GM18502 (cell line): ENCODE data around the gene CLDN14.
A peak's percentile ranks its signal among the peaks of the same experiment; 100 is the strongest.

Experiments used
- ATAC-seq: cut with Tn5 transposase; IDR thresholded peaks from one replicate; pipeline ENCODE4 v1.9.1; 2021; ENCODE audit warnings: mild to moderate bottlenecking; ENCODE audit not compliant: unreplicated experiment, poor library complexity

Gene CLDN14

DNA sequence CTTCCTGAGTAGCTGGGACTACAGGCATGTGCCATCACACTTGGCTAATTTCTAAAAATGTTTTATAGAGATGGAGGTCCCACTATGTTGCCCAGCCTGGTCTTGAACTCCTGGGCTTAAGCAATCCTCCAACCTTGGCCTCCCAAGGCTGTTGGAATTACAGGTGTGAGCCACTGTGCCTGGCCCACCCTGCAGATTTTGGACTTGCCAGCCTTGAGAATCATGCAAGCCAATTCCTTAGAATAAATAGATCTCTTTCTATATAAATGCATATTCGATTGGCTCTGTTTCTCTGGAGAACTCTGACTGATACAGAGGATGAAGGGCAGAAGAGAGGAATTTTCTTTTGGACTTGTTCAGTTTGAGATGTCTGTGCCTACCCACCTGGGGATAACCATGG lies 6.7 kb downstream of the CLDN14 start:
- no peak for ATAC-seq

DNA sequence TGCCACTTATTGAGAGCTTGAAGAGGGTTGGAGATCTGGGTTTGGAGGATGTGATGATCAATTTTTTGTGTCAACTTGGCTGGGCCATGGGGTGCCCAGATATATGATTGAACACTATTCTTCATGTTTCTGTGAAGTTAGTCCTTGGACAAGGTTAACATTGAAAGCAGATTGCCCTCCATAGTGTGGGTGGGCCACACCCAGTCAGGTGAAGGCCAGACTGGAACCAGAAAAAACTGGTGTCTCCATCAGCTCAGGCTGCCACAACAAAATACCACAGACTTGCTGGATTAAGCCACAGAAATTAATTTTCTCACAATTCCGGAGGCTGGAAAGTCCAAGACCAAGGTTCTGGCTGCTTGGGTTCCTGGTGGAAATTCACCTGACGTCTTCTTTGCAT lies 7.5 kb downstream of the CLDN14 start:
- ATAC-seq = no peak

DNA sequence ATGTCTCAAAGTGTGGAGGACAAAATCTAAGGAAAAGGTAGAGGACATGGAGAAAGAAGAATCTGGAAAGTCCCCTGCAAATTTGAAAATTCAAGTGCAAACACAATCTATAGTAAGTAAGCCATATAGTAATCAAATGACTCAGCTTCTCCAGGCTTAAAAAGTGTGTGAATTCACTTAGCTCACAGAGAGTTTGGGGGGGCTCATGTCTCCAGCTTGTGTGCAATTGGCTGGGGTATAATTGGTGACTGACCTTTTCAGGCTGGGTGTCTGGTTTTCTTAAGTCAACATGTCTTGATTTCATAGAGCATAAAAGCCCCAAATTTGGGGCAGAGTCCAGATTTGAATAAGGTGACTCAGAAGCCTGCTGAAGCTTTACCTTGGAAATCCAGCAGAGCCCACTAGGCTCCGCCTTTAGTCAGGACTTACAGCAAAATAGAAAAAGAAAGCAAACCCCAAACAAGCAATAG lies 8.6 kb downstream of the CLDN14 start:
- ATAC-seq = peak; percentile 83

DNA sequence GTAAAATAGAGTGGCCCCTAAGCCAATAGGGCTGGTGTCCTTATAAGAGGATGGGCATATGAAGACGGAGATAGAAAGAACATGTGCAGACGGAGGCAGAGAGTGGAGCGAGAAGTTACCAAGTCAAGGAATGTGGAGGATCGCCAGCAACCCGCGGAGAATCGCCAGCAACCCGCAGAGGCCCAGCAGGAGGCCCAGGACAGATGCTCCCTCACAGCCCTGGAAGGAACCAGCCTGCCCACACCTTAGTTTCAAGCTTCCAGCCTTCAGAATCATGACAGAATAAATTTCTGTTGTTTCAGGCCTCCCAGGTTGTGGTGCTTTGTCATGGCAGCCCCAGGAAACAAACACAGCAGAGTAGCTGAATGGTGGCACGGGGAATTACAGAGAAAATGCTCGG lies 9.6 kb downstream of the CLDN14 start:
- no peak for ATAC-seq

DNA sequence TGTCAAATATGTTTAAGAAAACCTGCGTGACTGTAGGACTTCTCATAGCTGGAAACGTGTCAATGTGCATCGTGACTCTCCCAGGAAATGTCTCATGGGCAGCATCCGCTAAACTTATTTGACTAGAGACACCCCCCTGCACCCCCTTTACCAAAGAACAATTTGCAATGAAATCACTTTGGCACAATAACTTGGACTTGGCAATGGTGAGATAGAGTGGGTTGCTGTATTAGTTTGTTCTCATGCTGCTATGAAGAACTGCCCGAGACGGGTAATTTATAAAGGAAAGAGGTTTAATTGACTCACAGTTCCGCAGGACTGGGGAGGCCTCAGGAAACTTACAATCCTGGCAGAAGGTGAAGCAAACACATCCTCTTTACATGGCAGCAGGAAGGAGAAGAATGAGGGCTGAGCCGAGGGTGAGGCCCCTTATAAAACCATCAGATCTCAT lies 13.8 kb downstream of the CLDN14 start:
- ATAC-seq = no peak

DNA sequence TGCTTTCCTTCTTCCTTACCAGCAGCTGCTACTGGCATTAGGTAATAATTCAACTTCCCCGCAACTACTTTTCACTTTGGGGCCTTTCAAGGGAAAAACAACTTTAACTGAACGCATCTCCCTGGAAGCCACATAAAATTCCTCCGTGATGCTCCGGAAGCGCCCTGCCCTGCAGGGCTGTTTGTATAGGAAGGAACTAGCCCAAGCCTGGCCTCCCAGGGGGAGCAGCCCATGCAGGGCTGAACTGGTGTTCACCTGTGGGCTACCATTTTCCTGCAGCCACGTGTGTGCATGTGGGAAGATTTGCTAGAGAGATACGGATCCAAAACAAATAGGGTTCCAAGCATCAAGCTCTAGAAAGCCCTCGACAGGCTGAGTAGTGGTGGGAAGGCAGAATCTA lies 14.4 kb downstream of the CLDN14 start:
- no peak for ATAC-seq

DNA sequence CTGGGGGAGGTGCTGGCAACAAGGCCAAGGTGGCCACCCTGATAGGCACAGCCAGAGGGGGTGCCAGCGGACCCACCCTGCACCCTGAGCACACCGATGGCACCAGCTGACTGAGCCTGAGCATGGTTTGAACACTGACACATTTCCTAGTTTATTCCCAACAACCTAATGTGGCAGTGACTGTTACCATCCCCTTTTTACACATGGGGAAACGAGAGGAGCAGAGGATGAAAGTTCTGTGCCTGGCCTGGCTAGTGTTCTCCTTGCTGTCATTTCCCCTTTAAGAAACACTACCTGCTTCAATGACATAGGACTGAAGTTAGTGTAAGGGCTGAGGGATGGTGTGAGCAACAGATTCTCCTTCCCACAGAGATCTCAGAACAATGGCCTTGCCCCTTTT lies 15.3 kb downstream of the CLDN14 start:
- ATAC-seq = no peak

DNA sequence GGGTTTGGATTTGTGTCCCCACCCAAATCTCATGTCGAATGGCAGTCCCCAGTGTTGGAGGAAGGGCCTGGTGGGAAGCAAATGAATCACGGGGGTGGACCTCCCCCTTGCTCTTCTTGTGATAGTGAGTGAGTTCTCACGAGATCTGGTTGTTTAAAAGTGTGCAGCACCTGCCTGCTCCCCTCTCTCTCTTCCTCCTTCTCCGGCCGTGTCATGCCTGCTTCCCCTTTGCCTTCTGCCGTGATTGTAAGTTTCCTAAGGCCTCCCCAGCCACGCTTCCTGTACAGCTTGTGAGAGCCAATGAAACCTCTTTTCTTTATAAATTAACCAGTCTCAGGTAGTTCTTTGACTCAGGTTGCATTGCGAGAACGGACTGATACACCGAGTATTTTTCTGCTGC lies 15.9 kb downstream of the CLDN14 start:
- no peak for ATAC-seq

DNA sequence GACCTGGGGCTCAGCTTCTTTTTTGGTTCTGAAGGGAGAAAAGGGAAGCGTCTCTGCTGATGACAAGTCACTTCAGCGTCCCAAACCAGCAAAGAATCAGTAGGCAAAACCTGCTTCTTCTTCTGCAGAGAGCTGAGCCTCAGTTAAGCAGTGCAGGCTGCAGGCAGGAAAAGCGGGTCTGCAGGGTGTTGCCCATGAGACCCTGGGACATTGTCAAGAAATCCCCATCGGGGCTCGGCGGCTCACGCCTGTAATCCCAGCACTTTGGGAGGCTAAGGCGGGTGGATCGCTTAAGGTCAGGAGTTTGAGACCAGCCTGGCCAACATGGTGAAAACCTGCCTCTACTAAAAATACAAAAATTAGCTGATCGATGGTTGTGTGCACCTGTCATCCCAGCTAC lies 16.7 kb downstream of the CLDN14 start:
- no peak for ATAC-seq

DNA sequence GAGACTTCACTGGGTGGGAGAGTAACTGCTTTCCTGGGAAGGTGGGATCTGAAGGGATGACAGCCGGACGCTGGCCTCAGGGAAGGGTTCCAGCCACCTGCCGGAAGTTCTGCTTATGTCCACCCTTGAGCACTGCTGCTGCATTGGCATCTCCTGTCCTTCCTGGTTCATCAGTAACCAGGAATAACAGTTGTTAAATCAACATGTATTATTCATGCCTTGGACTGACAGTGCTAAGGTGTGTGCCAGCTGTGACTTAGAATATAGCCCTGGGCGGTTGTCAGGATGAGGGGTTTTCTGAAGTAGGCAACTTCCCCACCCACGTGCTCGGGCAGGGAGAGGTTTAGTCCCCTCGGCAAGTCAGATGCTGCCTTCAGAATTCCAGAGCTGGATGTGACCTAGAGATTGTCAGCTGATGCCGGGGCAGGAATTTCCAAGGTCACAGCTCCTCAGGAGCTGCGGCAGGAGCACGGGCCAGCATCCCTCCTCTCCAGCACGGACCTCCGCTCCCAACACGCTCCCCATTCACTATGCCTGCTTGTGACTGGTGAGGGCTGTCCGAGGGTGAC lies 17.9 kb downstream of the CLDN14 start:
- ATAC-seq = no peak

DNA sequence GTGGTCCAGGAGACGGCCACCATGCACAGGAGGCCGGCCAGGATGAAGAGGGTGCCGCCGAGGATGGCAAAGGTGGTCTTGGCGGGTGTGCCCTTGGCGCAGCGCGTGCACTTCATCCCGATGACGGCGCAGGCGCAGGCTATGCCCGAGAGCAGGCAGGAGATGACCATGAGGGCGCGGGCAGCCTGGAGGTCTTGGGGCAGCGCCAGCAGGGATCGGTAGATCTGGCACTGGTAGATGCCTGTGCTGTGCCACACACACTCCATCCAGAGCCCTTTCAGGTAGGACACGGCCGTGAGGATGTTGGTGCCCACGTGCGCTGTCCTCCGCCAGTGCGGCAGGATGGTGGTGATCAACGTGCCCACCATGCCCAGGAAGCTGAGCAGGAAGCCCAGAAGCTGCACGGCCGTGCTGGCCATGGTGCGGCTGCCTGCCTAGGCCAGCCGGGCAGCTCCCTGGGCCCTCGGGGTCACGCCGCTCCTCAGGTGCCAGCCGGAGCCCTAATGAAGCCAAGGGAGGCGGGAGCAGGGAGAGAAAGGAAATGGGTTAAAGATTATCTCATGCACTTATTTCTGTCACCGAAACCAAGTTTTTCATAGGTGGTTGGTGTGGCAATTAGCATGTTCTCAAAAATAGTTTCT lies 18.5 kb downstream of the CLDN14 start:
- no peak for ATAC-seq

DNA sequence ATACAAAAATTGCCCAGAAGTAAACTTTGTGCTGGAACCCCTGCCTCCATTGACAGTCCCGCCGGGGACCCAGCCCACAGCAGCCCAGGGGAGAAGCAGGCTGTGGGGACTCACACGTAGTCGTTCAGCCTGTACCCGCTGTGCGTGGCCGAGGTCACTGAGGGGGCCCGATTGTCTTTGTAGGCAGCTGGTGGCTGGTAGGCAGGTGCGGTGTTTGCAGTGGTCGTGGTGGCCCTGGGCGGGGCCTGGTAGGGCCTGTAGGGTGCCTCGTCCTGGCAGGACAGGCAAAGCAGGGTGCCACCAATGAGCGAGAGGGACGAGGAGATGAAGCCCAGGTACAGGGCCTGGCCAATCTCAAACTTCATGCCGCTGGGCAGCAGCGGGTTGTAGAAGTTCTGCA lies 19.1 kb downstream of the CLDN14 start:
- no peak for ATAC-seq

DNA sequence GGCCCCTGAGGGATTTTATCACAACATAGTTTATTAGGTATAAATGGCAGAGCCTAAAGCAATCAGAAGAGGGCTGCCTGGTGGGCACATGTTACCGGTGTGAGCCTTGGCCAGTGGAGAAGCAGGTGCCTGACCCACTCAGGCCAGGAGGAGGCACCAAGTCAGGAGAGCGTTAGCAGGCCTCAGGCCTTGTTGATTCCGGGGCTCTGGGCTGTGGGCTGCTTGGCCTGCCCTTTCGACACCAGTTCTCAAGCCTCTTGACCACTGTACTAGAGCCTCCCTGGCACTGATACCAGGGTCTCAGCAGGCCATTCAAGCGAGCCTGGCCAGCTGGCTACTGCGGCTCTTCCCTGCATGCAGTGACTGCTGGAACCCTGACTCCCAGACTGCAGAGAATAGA lies 20.8 kb downstream of the CLDN14 start:
- no peak for ATAC-seq

DNA sequence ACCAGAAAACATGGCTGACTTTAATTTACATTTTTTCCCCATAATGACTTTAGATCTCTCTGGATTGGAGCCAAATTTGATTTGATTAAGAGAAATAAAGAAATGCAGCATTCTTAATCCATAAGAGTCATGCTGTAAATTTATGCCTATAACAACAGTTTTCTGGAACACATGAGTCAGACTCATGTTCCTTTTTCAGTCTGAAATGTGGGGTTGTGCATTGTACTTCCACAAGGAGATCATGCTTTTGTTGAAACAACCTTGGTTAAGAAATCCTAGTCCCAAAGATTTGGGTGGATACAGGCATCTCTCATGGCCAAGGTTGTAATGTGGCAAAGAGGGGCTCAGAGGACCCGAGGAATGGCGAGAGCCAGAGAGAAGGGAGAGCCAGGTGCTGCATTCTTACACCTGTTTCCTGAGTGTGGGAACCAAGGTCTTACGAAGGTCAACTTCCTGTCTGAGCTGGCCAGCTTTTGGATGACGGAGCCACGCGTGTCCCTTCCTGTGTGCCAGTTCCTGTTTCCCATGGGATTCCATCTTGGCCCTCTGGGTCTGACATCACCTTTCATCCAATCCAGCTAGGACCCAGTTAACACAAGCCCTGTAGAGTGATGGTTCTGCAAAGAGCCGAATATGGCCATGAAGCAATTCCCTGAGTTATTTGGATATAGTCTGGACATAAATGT lies 23.1 kb downstream of the CLDN14 start:
- ATAC-seq = no peak

DNA sequence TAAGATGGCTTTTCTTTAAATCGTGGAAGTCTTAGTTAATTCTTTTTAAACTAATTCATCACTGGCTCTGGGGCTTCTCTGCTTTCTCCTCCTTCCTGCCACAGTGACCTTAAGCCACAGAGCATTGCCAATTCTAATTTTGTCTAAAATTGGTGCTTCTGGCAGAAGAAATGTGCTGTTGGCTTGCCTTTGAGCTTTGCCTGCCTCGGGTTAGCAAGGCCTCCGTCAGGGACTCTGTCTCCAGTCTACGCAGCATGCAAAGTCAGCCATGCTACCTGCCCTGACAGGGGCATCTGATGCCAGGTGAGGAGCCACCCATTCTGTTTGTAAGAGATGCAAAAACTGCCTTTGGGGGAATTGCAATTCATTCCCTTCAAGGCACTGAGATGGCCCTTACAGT lies 25.2 kb downstream of the CLDN14 start:
- no peak for ATAC-seq

DNA sequence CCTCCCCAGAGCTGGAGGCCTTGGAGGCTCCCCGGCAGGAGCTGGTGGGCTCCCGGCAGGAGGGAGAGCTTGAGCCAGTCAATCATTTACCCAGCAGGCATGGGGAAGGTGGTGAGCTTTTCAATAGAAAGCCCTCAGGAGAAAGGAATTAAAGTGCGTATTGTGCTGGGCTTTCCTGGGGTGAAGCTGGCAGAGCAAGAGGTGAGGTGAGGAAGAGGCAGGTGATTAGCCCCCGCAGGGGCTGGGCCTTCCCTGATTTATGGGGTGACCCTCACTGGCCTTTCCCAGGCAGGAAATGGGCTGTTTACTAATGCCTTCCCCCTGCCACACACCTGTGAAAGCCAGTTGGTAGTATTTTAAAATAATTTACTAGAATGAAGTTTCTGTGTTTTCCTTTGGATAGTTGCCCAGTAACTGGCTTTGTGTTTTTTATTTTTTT lies 25.8 kb downstream of the CLDN14 start:
- no peak for ATAC-seq

DNA sequence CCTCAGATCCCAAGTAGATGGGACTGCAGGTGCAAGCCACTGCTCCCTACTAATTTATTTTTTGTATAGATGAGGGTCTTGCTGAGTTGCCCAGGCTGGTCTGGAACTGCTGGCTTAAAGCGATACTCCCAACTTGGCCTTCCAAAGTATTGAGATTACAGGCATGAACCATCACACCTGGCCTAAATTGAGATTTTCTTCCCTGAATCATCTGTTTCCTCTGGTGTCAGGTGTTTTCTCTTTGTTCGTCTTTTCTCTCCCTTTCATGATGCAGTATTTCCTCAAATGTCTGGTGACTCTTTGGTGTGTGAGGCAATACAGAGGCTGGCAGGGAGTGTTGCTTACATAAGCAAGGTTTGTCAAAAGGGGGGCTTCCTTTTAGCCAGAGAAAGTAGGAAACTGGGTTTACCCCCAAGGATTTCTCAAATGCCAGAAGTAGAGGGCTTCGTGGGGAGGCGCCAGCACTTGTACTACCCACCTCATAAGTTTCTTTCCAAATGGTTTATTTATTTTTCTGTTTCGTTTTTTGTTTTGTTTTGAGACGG lies 27.6 kb downstream of the CLDN14 start:
- ATAC-seq = no peak

DNA sequence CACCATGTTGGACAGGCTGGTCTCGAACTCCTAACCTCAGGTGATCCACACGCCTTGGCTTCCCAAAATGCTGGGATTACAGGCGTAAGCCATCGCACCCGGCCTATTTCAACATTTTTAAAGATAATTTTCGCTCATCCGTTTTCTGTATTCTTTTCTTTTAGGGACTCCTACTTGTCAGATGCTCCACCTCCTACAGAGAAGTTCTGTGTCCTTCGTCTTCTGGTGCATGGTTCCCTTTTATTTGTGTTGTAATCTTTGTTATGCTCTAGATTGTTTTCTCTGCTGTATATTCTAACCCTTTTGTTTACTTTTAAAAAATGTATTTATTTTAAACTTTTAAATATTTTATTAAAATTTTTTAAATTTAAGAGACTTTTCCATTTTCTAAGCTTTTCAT lies 28.4 kb downstream of the CLDN14 start:
- no peak for ATAC-seq

DNA sequence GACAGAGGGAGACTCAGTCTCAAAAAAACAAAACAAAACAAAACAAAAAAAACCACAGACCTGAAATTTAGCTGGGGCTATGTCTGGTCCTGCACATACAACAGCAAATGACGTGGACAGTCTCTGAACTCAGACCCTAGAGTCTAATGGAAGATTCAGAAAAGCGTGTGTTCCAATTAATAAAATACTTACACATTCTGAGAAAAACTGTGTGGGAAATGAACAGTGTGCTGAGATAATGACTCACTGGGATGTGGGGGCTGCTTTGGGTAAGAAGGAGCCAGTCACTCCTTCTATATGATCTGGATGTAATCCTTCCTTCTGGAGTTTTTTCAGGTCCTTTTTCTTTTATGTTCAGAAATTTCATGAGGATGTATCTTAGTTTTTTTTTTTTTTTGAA lies 29.4 kb downstream of the CLDN14 start:
- ATAC-seq = no peak

DNA sequence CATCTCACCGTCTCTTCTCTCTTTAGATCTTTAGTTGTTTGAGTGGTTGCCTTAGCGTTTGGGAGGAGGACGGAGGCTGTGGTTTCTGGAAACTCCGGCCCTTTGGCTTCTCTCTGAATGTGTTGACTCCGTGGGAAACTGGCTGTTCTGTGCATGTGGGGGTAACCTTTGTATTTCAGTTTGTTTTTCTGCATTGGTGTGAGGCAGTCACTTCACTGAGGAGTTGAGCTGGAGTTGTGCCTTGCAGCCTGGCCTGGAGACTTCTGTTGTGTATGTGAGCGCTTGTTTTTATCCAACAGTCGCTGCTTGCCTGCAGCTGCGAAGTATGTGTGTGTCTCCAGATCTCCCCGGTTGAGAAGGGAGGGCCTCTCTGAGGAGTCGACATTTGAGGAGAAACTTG lies 33.6 kb downstream of the CLDN14 start:
- ATAC-seq = no peak

DNA sequence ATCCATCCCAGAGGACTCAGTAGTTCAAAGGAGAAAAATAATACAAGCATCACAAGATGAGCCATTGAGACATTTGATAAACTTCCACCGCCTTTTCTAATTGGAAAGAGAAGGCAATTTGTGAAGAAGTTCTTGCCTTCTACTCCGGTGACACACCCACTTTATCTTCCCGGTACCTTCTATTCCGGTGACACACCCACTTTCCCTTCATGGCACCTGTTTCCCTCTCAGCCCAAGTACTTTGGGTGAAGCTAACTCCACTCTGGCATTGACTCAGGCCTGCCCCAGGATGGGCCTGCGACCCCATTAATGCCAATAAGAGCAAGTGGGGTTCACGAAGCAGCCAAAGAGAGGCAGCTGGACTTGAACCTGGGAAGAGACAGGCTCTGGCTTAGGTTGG lies 38.2 kb downstream of the CLDN14 start:
- ATAC-seq = no peak

DNA sequence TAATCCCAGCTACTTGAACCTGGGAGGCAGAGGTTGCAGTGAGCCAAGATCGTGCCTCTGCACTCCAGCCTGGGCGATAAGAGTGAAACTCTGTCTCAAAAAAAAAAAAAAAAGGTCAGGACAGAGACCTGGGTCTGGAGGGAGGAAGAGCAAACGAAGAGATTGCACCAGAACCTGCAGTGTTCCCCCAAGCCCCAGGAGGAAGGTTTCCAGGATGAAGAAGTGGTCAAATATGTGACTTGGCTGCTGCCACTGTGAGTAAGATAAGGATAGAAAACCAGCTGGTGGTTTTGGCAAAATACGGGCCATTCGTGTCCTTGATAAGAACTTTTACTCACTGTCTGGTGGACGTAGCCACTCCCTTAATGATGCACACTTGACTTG lies 42.2 kb downstream of the CLDN14 start:
- ATAC-seq = no peak
